ENCODE results near the gene USP24.

The USP24 gene

DNA sequence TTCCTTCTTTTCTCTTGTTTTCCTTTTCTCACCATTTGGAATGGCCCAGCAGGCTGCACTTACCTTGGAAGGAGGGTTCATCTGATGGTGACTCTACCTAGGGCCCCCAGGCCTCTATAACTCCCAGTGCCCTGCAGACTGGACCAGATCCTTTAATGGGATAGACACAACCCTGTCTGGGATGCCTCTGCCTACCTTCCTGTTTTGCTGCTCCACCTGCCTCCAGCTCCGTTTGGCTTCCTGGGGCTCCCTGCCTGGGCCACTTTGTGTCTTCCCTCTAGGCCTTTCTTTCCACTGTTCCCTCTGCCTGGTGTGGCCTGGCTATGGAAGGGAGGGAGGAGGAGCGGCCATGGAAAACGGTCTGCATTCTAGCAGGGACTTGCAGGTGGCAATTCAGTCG is 168.3 kb downstream of the USP24 start:
- DNase-seq (ENCODE audit: low spot score) = no peak
- Mint-ChIP-seq H3K27ac (no peak overlapping the region), H3K4me1 (ENCODE audit: low read depth) (no peaks in the 10 kb centered on the region), H3K36me3 (ENCODE audit: low read depth) (no peaks in the 10 kb centered on the region), H3K27me3 (ENCODE audit: low read depth) (peaks cover 9% of the 10 kb centered on the region), H3K9me3 (no peaks in the 10 kb centered on the region), H3K4me3 (no peak overlapping the region)

DNA sequence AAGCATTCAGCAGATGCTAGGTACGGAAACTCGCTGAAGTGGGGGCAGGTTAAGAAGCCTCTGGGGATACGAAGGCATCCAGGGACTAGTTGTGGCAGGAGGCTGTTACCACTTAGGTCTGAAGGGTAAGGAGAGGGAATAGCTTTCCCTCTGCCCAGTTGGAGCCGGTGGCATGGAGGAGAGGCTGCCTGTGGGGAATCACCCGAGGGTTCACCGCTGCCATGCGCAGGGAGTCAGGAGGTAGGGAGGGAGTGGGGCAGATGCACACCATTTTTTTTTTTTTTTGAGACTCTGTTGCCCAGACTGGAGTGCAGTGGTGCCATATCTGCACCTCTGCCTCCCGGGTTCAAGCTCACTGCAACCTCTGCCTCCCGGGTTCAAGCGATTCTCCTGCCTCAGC is 169.7 kb downstream of the USP24 start:
- DNase-seq (ENCODE audit: low spot score) = no peak
- Mint-ChIP-seq H3K4me3 (no peak overlapping the region), H3K9me3 (no peaks in the 10 kb centered on the region), H3K4me1 (ENCODE audit: low read depth) (no peaks in the 10 kb centered on the region), H3K36me3 (ENCODE audit: low read depth) (no peaks in the 10 kb centered on the region), H3K27me3 (ENCODE audit: low read depth) (peaks cover 23% of the 10 kb centered on the region), H3K27ac (no peak overlapping the region)

DNA sequence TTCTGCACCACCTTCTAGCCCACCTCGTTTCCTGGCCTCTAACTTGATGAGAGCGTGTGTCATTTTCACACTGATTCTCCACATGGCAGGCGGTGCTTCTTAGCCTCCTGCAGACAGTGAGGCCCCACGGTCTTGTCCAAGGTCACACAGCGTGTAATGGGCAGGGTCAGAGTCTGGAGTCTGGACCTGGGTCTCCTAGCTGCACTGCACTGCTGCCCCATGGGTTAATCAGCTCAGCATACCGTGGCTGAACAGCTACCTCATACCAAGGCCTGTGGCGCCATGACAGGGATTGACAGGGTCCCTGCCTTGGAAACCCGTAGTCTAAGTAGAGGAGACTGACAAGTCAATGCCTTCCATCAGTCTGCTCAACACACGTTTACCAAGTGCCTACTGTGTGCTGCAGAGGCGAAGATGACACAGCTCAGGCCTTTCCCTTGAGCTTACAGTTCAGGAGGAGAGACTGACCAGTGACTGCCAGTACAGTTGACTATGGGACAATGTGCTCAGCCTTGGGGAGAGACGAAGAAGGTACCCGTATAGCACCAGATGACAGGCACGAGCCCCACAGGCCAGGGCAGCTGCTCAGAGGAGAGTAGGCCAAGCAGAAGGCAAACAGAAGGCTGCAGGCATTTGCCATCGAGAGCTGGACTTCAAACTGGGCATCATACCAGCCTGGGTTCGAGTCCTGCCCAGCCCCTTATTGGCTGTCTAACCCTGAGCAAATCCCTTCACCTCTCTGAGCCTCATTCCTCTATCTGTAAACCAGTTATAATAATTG is 170.4 kb downstream of the USP24 start:
- Mint-ChIP-seq H3K4me3 (no peak overlapping the region), H3K36me3 (ENCODE audit: low read depth) (no peaks in the 10 kb centered on the region), H3K9me3 (no peaks in the 10 kb centered on the region), H3K27me3 (ENCODE audit: low read depth) (peaks cover 29% of the 10 kb centered on the region), H3K4me1 (ENCODE audit: low read depth) (no peaks in the 10 kb centered on the region), H3K27ac (no peak overlapping the region)
- no peak for DNase-seq (ENCODE audit: low spot score)

DNA sequence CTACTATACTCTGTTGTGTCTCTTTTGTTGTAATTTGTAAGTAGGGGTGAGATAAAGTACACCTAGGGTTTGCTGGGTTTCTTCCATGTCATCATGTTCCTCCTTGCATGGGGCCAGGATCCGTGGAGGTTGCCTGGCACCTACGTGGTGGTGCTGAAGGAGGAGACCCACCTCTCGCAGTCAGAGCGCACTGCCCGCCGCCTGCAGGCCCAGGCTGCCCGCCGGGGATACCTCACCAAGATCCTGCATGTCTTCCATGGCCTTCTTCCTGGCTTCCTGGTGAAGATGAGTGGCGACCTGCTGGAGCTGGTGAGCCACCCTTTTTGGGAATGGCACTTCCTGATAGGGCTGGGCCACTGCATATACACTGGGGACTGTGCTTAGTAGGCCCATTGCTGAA is 171.4 kb downstream of the USP24 start:
- H3K9me3 Mint-ChIP-seq = no peaks in the 10 kb centered on the region
- no peak overlapping the region for H3K27ac Mint-ChIP-seq
- no peak overlapping the region for H3K4me3 Mint-ChIP-seq
- H3K4me1 Mint-ChIP-seq (ENCODE audit: low read depth) = no peaks in the 10 kb centered on the region
- H3K27me3 Mint-ChIP-seq (ENCODE audit: low read depth) = peaks cover 39% of the 10 kb centered on the region
- no peak for DNase-seq (ENCODE audit: low spot score)
- no peaks in the 10 kb centered on the region for H3K36me3 Mint-ChIP-seq (ENCODE audit: low read depth)

GRCh38 chr1:55043011-55043410 is 172.2 kb downstream of the USP24 start:
- Mint-ChIP-seq H3K27me3 (ENCODE audit: low read depth) (peaks cover 46% of the 10 kb centered on the region), H3K4me3 (no peak overlapping the region), H3K9me3 (no peaks in the 10 kb centered on the region), H3K27ac (no peak overlapping the region), H3K36me3 (ENCODE audit: low read depth) (no peaks in the 10 kb centered on the region), H3K4me1 (ENCODE audit: low read depth) (no peaks in the 10 kb centered on the region)
- DNase-seq (ENCODE audit: low spot score) = no peak

DNA sequence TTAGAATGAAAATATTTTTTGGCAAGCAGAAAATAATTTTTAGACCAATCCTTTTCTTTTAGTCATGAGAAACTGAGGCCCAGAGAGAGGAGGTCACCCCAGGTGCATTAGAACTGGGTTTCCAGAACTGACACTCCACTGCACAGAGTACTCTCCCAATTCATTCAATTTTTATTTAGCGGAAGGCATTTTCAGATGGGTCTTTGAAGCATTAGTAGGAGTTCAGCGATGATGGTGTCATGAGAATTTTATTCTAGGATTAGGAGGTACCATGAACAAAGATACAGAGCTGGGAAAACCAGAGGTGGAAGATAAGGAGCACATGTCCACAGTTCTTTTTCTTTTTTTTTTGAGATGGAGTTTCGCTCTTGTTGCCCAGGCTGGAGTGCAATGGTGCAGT is 173.6 kb downstream of the USP24 start:
- H3K27me3 Mint-ChIP-seq (ENCODE audit: low read depth) = peaks cover 60% of the 10 kb centered on the region
- H3K36me3 Mint-ChIP-seq (ENCODE audit: low read depth) = no peaks in the 10 kb centered on the region
- DNase-seq (ENCODE audit: low spot score) = no peak
- no peak overlapping the region for H3K4me3 Mint-ChIP-seq
- H3K27ac Mint-ChIP-seq = no peak overlapping the region
- H3K9me3 Mint-ChIP-seq = no peaks in the 10 kb centered on the region
- H3K4me1 Mint-ChIP-seq (ENCODE audit: low read depth) = no peaks in the 10 kb centered on the region

DNA sequence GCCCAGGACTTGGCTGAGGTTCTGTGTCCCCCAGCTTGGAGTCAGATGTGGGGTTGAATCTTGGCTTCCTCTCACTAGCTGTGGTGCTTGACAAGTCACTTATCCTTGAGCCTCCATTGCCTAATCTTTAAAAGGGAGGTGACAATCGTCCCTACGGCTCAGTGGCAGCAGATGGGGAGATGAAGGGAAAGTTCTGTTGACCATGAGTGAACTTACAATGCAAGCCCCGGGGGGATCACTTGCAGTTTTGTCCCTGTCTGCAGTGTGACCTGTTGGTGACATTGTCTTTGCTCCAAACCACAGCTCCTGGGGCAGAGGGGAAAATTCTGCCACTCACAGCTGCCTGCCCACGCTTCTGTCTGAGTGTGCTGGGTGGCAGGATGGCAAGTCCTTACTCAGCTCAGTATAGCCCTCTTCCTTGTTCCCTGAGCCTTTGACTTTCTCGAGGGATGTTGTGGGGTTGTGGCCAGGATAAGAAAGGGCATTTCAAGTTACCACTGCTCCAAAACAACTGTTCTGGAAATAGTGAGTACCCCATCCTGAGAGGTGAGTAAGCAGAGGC is 174.2 kb downstream of the USP24 start:
- Mint-ChIP-seq H3K36me3 (ENCODE audit: low read depth) (no peaks in the 10 kb centered on the region), H3K4me3 (no peak overlapping the region), H3K9me3 (no peaks in the 10 kb centered on the region), H3K4me1 (ENCODE audit: low read depth) (peaks cover 1% of the 10 kb centered on the region), H3K27me3 (ENCODE audit: low read depth) (peaks cover 65% of the 10 kb centered on the region), H3K27ac (no peak overlapping the region)
- no peak for DNase-seq (ENCODE audit: low spot score)

DNA sequence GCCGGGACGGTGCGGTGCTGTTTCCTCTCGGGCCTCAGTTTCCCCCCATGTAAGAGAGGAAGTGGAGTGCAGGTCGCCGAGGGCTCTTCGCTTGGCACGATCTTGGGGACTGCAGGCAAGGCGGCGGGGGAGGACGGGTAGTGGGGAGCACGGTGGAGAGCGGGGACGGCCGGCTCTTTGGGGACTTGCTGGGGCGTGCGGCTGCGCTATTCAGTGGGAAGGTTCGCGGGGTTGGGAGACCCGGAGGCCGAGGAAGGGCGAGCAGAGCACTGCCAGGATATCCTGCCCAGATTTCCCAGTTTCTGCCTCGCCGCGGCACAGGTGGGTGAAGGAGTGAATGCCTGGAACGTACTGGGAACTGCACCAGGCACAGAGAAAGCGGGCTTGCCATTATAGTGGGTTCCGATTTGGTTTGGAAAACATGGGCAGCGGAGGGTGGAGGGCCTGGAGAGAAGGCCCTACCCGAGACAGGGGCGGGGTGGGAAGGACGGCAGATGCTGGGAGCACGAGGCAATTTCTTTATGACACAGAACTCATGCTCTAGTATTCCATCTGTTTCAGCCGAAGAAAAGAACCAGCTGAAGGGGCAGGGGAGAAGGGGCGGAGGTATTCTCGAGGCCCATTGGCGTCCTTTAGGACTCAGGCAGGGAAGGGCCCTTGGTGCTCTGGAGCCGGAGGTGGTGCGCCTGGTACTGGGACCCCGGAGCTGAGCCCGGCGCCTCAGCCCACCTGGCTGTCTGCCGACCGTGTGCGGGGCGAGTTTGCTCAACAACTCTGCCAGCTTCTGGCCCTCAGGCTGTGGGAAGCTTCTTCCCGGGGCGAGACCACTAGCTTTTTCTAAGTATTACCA is 174.9 kb downstream of the USP24 start:
- Mint-ChIP-seq H3K4me1 (ENCODE audit: low read depth) (peaks cover 2% of the 10 kb centered on the region), H3K27ac (no peak overlapping the region), H3K9me3 (no peaks in the 10 kb centered on the region), H3K4me3 (no peak overlapping the region), H3K27me3 (ENCODE audit: low read depth) (peaks cover 69% of the 10 kb centered on the region), H3K36me3 (ENCODE audit: low read depth) (no peaks in the 10 kb centered on the region)
- DNase-seq (ENCODE audit: low spot score) = no peak

- Mint-ChIP-seq H3K27me3 (ENCODE audit: low read depth) (peaks cover 74% of the 10 kb centered on the region), H3K4me1 (ENCODE audit: low read depth) (peaks cover 2% of the 10 kb centered on the region), H3K36me3 (ENCODE audit: low read depth) (no peaks in the 10 kb centered on the region), H3K4me3 (no peak within 1 kb of the TSS), H3K27ac (no peak within 1 kb of the TSS), H3K9me3 (no peaks in the 10 kb centered on the region)
- DNase-seq (ENCODE audit: low spot score) = no peak
Measured at GRCh38 chr1:55039342-55040082, 175.7 kb downstream of the USP24 start, which contains the start of gene PCSK9. TSS of gene PCSK9 (plus strand) at chr1:55039548. CDS start at chr1:55039838, 290 bp downstream.

- no peak for DNase-seq (ENCODE audit: low spot score)
- no peak overlapping the region for H3K27ac Mint-ChIP-seq
- peaks cover 2% of the 10 kb centered on the region for H3K4me1 Mint-ChIP-seq (ENCODE audit: low read depth)
- peaks cover 77% of the 10 kb centered on the region for H3K27me3 Mint-ChIP-seq (ENCODE audit: low read depth)
- no peak overlapping the region for H3K4me3 Mint-ChIP-seq
- no peaks in the 10 kb centered on the region for H3K36me3 Mint-ChIP-seq (ENCODE audit: low read depth)
- H3K9me3 Mint-ChIP-seq = no peaks in the 10 kb centered on the region
Measured at GRCh38 chr1:55038974-55039341, 176.2 kb downstream of the USP24 start.

- H3K4me3 Mint-ChIP-seq = no peak overlapping the region
- H3K4me1 Mint-ChIP-seq (ENCODE audit: low read depth) = peaks cover 2% of the 10 kb centered on the region
- no peaks in the 10 kb centered on the region for H3K9me3 Mint-ChIP-seq
- no peaks in the 10 kb centered on the region for H3K36me3 Mint-ChIP-seq (ENCODE audit: low read depth)
- DNase-seq (ENCODE audit: low spot score) = no peak
- H3K27me3 Mint-ChIP-seq (ENCODE audit: low read depth) = peaks cover 77% of the 10 kb centered on the region
- no peak overlapping the region for H3K27ac Mint-ChIP-seq
Measured at GRCh38 chr1:55038552-55038838, 176.7 kb downstream of the USP24 start.

DNA sequence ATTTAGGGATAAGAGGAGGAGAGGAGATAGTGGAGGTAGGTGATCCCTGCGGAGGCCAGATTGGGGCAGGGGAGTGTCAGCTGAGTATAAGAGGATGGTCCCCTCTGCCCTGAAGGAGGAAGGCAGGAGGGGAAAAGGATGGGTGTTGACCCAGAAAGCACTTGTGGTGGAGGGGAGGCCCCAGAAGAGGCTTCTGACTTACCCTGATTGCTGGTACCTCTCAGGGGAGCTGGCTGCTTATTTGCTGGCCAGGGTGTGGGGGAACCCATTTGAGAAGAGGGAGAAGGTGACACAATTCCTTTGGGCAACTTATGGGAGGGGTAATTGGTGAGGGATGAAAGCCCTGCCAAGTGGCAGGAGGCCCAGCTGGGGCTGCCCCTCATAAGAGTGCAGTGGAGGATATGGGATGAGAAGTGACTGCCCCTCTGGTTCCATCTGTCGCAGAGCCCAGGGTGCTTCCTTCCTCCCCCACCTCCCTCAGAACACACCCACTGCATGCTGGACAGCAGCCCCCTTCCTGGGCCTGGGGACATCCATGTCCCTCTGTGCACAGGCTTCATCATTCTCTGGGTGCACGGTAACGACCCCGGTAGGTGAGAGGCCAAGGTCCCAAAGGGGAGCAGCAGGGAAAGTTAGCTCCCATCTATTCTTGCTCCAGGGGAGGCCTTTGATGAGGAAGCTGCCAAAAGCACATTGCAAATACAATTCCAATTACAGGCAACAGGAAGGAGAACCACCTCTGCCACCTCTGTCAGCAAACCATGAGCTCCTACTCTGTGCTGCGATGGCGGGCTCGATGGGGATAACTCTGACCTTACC is 177.2 kb downstream of the USP24 start:
- H3K36me3 Mint-ChIP-seq (ENCODE audit: low read depth) = no peaks in the 10 kb centered on the region
- H3K27me3 Mint-ChIP-seq (ENCODE audit: low read depth) = peaks cover 80% of the 10 kb centered on the region
- no peak for DNase-seq (ENCODE audit: low spot score)
- H3K9me3 Mint-ChIP-seq = no peaks in the 10 kb centered on the region
- H3K4me3 Mint-ChIP-seq = no peak overlapping the region
- no peak overlapping the region for H3K27ac Mint-ChIP-seq
- peaks cover 2% of the 10 kb centered on the region for H3K4me1 Mint-ChIP-seq (ENCODE audit: low read depth)

- Mint-ChIP-seq H3K9me3 (no peaks in the 10 kb centered on the region), H3K4me1 (ENCODE audit: low read depth) (peaks cover 2% of the 10 kb centered on the region), H3K27ac (no peak overlapping the region), H3K27me3 (ENCODE audit: low read depth) (peaks cover 69% of the 10 kb centered on the region), H3K36me3 (ENCODE audit: low read depth) (no peaks in the 10 kb centered on the region), H3K4me3 (no peak overlapping the region)
- no peak for DNase-seq (ENCODE audit: low spot score)
Measured at GRCh38 chr1:55035904-55036303, 179.3 kb downstream of the USP24 start.
